DND-41 (cell line): Measurements from ENCODE around the gene DTNB.

Experiments used
- EZH2 ChIP-seq: IDR thresholded peaks from 3 replicates; pipeline ENCODE4 v1.6.1; 2012; ENCODE audit warnings: borderline replicate concordance, low read depth, mild to moderate bottlenecking, moderate library complexity, low read length, inconsistent platforms; ENCODE audit not compliant: severe bottlenecking
- TF ChIP-seq, protein P1 (sequence below): IDR thresholded peaks from 2 replicates; pipeline ENCODE4 v1.5.1; 2012; ENCODE audit warnings: borderline replicate concordance, low read length, moderate library complexity, mild to moderate bottlenecking; ENCODE audit not compliant: poor library complexity, severe bottlenecking; ENCODE audit errors: extremely low read depth

DNA sequence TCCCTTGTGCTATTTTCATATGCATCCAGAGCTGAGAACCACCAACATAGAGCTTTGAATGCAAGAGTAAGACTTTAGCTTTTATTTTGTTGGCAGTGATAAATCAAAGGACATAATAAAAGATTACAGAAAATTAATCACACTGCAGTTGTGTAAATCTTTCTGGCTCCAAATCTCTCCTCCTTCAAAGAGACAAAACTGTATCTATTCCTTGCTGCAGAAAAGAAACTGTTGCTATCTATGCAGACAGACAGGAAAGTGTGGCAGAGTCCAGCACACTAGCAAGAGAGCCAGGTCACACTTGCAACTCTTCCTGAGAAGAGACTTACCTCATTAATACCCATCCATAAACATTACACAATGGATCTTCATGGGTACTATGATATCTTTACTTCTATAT, 57.5 kb downstream of the DTNB start:
- TF ChIP-seq, protein P1, sequence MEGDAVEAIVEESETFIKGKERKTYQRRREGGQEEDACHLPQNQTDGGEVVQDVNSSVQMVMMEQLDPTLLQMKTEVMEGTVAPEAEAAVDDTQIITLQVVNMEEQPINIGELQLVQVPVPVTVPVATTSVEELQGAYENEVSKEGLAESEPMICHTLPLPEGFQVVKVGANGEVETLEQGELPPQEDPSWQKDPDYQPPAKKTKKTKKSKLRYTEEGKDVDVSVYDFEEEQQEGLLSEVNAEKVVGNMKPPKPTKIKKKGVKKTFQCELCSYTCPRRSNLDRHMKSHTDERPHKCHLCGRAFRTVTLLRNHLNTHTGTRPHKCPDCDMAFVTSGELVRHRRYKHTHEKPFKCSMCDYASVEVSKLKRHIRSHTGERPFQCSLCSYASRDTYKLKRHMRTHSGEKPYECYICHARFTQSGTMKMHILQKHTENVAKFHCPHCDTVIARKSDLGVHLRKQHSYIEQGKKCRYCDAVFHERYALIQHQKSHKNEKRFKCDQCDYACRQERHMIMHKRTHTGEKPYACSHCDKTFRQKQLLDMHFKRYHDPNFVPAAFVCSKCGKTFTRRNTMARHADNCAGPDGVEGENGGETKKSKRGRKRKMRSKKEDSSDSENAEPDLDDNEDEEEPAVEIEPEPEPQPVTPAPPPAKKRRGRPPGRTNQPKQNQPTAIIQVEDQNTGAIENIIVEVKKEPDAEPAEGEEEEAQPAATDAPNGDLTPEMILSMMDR, result no peak
- TF ChIP-seq EZH2, result no peak
